GM18520 (cell line): ENCODE measurements around the gene USH1G.
"Not testable (repeated sequence)": the region's sequence is repeated elsewhere in the genome, so short reads cannot be mapped to it uniquely, and the experiment has no call there.

Source experiments
- ATAC-seq: cut with Tn5 transposase; IDR thresholded peaks from one replicate; pipeline ENCODE4 v1.9.1; 2021; ENCODE audit not compliant: unreplicated experiment

The USH1G gene

DNA sequence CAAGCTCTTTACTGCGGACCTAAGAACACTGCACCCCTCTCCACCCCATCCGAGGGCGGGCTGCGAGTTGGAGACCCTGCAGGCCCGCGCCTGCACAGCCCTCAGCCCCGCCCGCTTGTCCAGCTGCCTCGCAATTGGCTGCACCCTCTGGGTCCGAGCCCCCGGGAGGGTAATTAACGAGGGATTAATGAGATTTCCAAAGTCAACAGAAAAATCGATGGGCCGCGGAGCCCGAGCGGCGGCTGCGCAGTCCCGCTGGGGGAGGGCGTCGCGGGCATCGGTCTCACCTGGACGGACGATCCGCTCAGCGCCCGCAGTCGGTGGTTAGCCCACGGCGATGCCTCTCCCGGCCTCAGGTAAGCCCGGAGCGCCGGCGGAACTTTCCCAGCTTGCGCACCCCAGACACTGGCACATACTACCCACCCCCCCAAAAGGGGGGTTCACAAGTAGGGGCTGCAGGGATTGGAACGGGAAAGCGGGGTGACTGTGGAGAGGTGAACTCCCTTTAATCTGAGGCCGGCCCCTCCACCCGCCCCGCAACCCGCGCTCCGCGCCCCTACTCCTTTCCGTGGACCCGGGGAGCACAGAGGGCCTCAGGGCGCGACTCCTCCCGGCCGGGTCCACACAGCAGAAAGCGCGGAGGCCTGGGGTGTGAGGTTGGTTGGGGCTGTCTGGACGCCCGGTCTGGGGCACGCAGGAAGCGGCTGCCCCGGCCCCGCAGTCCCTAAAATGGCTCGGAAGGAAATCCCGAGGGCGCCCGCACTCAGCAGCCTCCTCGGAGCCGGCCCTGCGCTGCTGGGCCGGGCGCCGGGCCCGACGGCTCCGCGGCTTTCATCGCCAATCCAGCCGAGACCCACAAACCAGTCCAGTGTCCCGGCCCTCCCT is 12.8 kb upstream of the USH1G start, which contains the start of gene OTOP3:
TSS of gene OTOP3 (plus strand) at position 314 of the 885 bp plus-strand sequence. CDS start at position 338, 24 bp downstream.
- ATAC-seq: no peak

GRCh38 chr17:74935048-74935447 is 12.0 kb upstream of the USH1G start:
- ATAC-seq: no peak

GRCh38 chr17:74930535-74931036 is 7.5 kb upstream of the USH1G start:
- no peak for ATAC-seq

DNA sequence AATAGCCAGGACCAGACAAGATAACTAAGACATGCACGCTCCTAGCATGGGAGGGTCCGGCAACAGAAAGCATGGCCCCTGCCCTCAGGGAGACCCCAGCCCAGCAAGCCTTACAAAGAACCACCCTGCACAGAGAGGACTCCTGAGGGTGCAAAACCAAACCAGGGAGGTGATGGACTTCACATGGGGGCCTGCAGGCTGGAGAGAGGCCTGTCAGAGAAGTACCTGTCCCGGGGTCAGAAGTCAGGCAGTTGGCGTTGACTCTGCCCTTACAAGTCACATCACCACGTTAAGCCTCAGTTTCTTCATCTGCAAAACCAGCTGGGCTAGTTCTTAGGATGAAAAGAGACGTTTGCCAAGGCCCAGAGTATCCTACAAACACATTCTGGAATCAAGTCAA is 5.7 kb upstream of the USH1G start:
- ATAC-seq: no peak

- ATAC-seq: no peak
These were observed 2.2 kb upstream of the USH1G start for GRCh38 chr17:74925242-74925641.

- no peak for ATAC-seq
These were observed 1.3 kb upstream of the USH1G start, which contains the start of gene OTOP2 for GRCh38 chr17:74924250-74924948. Gene OTOP2, plus strand, starts transcription at chr17:74924273. Its CDS starts 360 bp downstream, at chr17:74924633.

- ATAC-seq: no peak
These were observed 639 bp upstream of the USH1G start for GRCh38 chr17:74923538-74924249.

- ATAC-seq: no peak
These were observed 883 bp downstream of the USH1G start for GRCh38 chr17:74922172-74922571.

DNA sequence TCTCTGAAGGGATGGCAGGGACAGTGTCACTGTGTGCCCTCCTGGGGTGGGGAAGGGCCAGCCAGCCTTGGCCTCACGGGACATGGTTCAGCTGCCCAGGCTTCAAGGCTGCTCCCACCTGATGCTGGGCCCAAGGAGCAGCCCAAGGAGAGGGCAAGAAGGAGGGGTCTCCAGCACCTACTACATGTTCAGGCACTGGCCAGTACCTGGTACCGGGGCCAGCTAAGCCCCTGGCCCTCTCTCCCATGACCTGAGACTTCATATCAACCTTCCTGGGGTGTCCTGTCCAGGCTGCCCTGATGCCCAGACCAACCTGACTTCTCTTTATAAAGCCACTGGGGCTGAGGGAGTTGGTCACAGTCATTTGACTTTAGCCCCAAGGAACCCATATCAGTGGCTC is 1.3 kb downstream of the USH1G start:
- ATAC-seq: no peak

- ATAC-seq: no peak
These were observed 1.9 kb downstream of the USH1G start for GRCh38 chr17:74921026-74921681.

GRCh38 chr17:74920642-74921025 is 2.4 kb downstream of the USH1G start:
- no peak for ATAC-seq

GRCh38 chr17:74920306-74920620 is 2.8 kb downstream of the USH1G start:
- no peak for ATAC-seq

DNA sequence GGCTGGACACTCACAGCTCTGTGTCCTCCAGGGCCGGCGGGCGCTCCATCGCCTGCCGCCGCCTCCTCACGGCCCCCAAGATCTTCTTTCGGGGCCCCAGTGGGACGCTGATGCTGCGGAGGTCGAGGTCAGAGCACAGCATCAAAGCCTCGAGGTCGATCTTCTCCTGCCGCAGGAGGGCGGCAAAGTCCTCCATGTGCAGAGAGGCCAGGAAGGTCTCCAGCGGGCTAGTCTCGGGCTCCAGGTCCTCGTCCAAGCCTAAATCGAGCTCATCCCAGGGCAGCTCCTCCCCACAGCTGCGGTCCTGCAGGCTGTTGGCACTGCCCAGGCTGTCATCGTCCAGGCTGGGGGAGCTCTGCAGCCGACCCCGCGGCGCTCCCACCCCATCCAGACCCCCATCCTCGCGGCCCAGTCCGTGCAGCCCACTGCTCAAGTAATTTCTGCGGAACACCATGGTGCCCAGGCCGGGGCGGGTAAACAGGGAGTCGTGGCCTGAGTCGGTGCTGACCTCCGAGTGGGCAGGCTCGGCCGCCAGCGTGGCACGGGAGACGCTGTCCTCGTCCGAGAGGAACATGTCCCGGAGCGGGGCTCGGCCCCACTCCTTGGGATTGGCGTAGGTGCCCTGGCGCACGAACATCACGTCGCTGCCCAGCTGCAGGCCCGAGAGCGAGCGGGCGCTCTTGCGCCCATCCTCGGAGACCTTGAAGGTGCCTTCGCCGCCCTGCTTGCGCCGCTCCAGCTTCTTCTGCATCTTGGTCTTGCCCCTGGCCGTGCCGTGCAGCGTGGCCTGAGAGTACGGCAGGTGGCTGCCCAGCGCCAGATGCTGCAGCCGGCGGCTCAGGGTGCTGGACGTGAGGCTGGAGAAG is 3.4 kb downstream of the USH1G start:
- ATAC-seq: no peak

GRCh38 chr17:74918906-74919305 is 4.1 kb downstream of the USH1G start:
- ATAC-seq: no peak

DNA sequence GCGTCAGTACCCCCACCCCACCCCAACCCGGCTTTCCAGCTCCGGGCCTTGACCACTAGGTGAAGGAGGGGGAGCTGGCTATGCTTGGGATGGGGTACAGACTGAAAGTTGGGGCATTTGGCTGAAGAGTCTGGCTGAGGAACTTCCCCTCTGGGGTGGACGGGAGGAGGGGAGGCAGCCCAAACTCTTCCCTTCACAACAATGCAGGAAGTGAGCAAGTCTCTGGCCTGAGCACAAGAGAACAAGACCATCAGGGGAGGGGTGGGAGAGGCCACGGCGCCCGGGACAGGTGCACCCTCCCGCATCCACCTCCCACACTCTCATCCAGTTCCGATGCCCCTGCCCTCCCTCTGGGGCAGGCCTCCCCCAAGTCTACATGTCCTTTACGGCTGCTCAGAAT is 5.6 kb downstream of the USH1G start:
- no peak for ATAC-seq

DNA sequence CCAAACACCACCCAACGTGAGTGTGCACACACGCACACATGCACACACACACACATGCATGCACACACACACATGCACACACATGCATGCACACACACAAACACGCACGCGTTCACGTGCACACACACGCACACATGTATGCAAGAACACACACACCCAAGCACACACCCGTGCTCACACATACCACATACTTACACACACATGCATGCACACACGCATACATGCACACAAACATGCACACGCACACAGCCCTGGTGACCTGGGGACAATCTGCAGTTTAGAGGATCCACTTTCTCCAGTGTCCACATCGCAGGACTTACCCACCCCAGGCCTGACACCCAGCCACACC is 6.2 kb downstream of the USH1G start:
- no peak for ATAC-seq

DNA sequence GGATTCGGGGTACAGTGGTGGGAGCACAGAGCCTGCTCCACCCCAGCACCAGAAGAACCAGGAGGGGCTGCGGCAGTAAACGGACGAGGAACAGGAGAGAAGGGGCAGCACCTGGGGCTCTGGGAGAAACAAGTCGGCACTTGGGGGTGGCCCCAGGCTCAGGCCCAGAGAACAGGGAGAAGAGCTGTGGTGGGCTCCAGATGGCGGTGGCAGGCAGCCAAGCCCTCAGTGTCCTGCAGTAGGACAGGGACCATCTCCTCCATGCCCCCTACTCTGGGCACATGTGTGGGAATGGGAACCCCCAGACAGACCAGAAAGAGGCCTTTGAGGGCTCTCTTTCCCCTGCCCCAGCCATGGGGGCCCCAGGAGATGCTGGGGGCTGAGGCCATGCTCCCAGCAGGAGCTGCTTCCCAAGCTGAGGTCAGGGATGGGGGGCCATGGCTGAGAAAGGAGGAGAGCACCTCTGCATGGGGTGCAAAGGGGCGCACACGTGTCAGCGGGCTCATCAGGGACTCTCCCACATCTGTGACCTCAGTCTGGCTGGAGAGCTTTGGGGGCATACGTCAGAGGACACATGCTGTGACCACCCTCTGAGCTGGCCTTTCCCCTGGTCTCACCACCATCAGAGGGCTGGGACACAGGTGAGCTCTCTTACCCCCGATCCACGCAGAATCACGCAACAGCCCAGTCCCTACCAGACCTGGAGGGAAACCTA is 6.8 kb downstream of the USH1G start:
- no peak for ATAC-seq

GRCh38 chr17:74911423-74911822 is 11.6 kb downstream of the USH1G start:
- ATAC-seq: not testable (repeated sequence)

GRCh38 chr17:74909097-74909496 is 14.0 kb downstream of the USH1G start:
- ATAC-seq: not testable (repeated sequence)
